SK-N-MC (cell line): ENCODE measurements around the gene SERPINB10.

Experiments used
- EZH2 ChIP-seq: fragments of 200-600 bp; sonication (generic); IDR thresholded peaks from one replicate; pipeline ENCODE4 v1.6.1; 2017; ENCODE audit warnings: antibody characterized with exemption
- POLR2AphosphoS5 ChIP-seq: IDR thresholded peaks from 2 replicates; pipeline ENCODE4 v1.6.1; 2012; ENCODE audit warnings: mild to moderate bottlenecking, low read depth, low read length, borderline replicate concordance

DNA sequence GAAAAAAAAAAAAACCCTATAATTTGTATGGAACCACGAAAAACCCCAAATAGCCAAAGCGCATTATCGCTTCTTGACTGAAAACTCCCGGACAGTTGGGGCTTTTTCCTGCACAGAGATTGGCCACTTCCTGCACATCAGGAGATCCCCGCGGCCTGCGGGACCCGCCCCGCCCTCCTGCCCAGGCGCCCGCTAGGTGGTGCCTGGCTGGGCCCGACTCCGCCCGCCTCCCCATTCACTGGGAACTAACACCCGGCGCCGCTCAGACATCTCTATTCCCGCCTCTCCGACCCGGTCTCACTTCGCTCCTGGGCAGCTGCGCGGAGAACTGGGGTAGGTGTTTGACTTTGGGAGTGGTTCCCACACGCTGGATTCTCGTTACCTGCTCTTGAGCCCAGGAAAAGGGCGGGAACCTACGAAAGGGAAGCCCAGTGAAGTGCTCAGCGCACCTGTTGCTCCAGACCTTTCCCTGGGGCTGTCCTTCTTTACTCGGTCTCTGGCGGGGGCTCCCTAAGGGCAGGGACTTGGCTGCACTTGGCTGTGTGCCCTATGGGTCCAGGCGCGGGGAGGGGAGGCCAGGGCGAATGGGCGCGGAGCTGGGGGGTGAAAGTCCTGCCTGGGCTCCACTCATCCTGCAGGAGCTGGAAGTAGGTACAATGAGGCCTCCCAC, 41.4 kb downstream of the SERPINB10 start, which contains the start of gene HMSD:
- TF ChIP-seq POLR2AphosphoS5 (peak; percentile 74; the same call in 1 of the 2 replicates), EZH2 (no peak)
